Trophoblast cell (in vitro differentiated cells and primary cell): Measurements from ENCODE around the gene STS.

Source experiments
- DNase-seq, 2 donors: peaks; one replicate each; pipeline ENCODE4 v3.0.0-alpha.2; 2016
- H2AFZ ChIP-seq: 2 replicates; pipeline ENCODE4 v1.6.1; 2013; ENCODE audit warnings: low read length, moderate library complexity, mild to moderate bottlenecking; ENCODE audit not compliant: insufficient read depth, poor library complexity
- H2AK5ac ChIP-seq: 2 replicates; pipeline ENCODE4 v1.6.1; 2013; ENCODE audit warnings: mild to moderate bottlenecking, low read length
- H2BK120ac ChIP-seq: 2 replicates; pipeline ENCODE4 v1.6.1; 2013; ENCODE audit warnings: low read length, mild to moderate bottlenecking, moderate library complexity; ENCODE audit not compliant: insufficient read depth, poor library complexity
- H2BK12ac ChIP-seq: 2 replicates; pipeline ENCODE4 v1.6.1; 2013; ENCODE audit warnings: mild to moderate bottlenecking, low read length, moderate library complexity
- H2BK5ac ChIP-seq: 2 replicates; pipeline ENCODE4 v1.6.1; 2013; ENCODE audit warnings: low read length, low read depth, moderate library complexity, mild to moderate bottlenecking; ENCODE audit not compliant: poor library complexity
- H3K14ac ChIP-seq: 2 replicates; pipeline ENCODE4 v1.6.1; 2013; ENCODE audit warnings: mild to moderate bottlenecking, low read length
- H3K18ac ChIP-seq: 2 replicates; pipeline ENCODE4 v1.6.1; 2013; ENCODE audit warnings: mild to moderate bottlenecking, low read length
- H3K23ac ChIP-seq: 2 replicates; pipeline ENCODE4 v1.6.1; 2013; ENCODE audit warnings: low read length
- H3K27ac ChIP-seq: 2 replicates; pipeline ENCODE4 v1.5.1; 2013; ENCODE audit warnings: low read depth, mild to moderate bottlenecking, inconsistent platforms, low read length, moderate library complexity
- H3K27me3 ChIP-seq: 2 replicates; pipeline ENCODE4 v1.6.1; 2013; ENCODE audit warnings: inconsistent platforms, mild to moderate bottlenecking, low read length, moderate library complexity; ENCODE audit not compliant: insufficient read depth
- H3K36me3 ChIP-seq, 2 experiments: 1 replicate in 1 of 2; 2 replicates in 1 of 2; pipeline ENCODE4 v1.6.1; 2013; ENCODE audit warnings: low read length in 2 of 2, mild to moderate bottlenecking in 2 of 2, moderate library complexity in 1 of 2; ENCODE audit not compliant: insufficient read depth in 2 of 2, control insufficient read depth in 1 of 2
- H3K4ac ChIP-seq: 2 replicates; pipeline ENCODE4 v1.6.1; 2013; ENCODE audit warnings: low read depth, mild to moderate bottlenecking, low read length, moderate library complexity
- H3K4me1 ChIP-seq, 2 experiments: 1 replicate in 1 of 2; 2 replicates in 1 of 2; pipeline ENCODE4 v1.6.1; 2013; ENCODE audit warnings: low read length in 2 of 2, mild to moderate bottlenecking in 2 of 2, moderate library complexity in 1 of 2; ENCODE audit not compliant: insufficient read depth in 2 of 2, control insufficient read depth in 1 of 2
- H3K4me2 ChIP-seq: 2 replicates; pipeline ENCODE4 v1.6.1; 2013; ENCODE audit warnings: inconsistent platforms, mild to moderate bottlenecking, low read length, moderate library complexity
- H3K4me3 ChIP-seq: 2 replicates; pipeline ENCODE4 v1.5.1; 2013; ENCODE audit warnings: mild to moderate bottlenecking, low read depth, low read length, inconsistent platforms
- H3K79me1 ChIP-seq: one replicate; pipeline ENCODE4 v1.6.1; 2013; ENCODE audit warnings: low read length
- H3K79me2 ChIP-seq: 2 replicates; pipeline ENCODE4 v1.6.1; 2013; ENCODE audit warnings: low read length, mild to moderate bottlenecking; ENCODE audit not compliant: control insufficient read depth, insufficient read depth, poor library complexity
- H3K9ac ChIP-seq: 2 replicates; pipeline ENCODE4 v1.6.1; 2013; ENCODE audit warnings: mild to moderate bottlenecking, low read length
- H3K9me3 ChIP-seq: 2 replicates; pipeline ENCODE4 v1.6.1; 2013; ENCODE audit warnings: low read depth, mild to moderate bottlenecking, control low read depth, inconsistent platforms, low read length; ENCODE audit not compliant: insufficient read depth
- H4K12ac ChIP-seq: 2 replicates; pipeline ENCODE4 v1.6.1; 2013; ENCODE audit warnings: low read depth, mild to moderate bottlenecking, low read length, moderate library complexity
- H4K8ac ChIP-seq: 2 replicates; pipeline ENCODE4 v1.6.1; 2013; ENCODE audit warnings: low read depth, mild to moderate bottlenecking, low read length, moderate library complexity
- H4K91ac ChIP-seq: one replicate; pipeline ENCODE4 v1.6.1; 2013; ENCODE audit warnings: low read depth, mild to moderate bottlenecking, low read length, moderate library complexity
- WGBS: extraction: QIAGEN DNeasy Blood & Tissue Kit; methylation state at CpG from one replicate; pipeline ENCODE4 v1.1.7; 2013; ENCODE audit warnings: missing lambda C conversion rate; ENCODE audit not compliant: insufficient read length, insufficient coverage; ENCODE audit errors: extremely low coverage; 5-methylcytosine and 5-hydroxymethylcytosine counted together

The STS gene

GRCh38 chrX:7108030-7108429, 39.5 kb upstream of the STS start:
- H2AFZ ChIP-seq = no peak overlapping the region
- no peak for DNase-seq
- no CpG with 5 or more reads among the region's 5 CpGs for WGBS
- no peak overlapping the region for H4K12ac ChIP-seq
- H3K36me3 ChIP-seq = no peaks in the 10 kb centered on the region
- H3K4me2 ChIP-seq = no peak overlapping the region
- H3K14ac ChIP-seq = no peak overlapping the region
- H3K79me1 ChIP-seq = no peaks in the 10 kb centered on the region
- no peak overlapping the region for H2BK5ac ChIP-seq
- H3K4me3 ChIP-seq = no peak overlapping the region
- no peak overlapping the region for H3K27ac ChIP-seq
- peaks cover 3 to 7% of the 10 kb centered on the region in 2 experiments for H3K4me1 ChIP-seq
- no peak overlapping the region for H4K8ac ChIP-seq
- H3K79me2 ChIP-seq = no peaks in the 10 kb centered on the region
- no peak overlapping the region for H3K4ac ChIP-seq
- no peak overlapping the region for H3K9ac ChIP-seq
- H3K18ac ChIP-seq = no peak overlapping the region
- H3K27me3 ChIP-seq = no peaks in the 10 kb centered on the region
- no peaks in the 10 kb centered on the region for H3K9me3 ChIP-seq
- H2BK120ac ChIP-seq = no peak overlapping the region
- H3K23ac ChIP-seq = no peak overlapping the region
- no peak overlapping the region for H2BK12ac ChIP-seq
- no peak overlapping the region for H2AK5ac ChIP-seq
- no peak overlapping the region for H4K91ac ChIP-seq

- Histone ChIP-seq H4K12ac (no peak overlapping the region), H3K9me3 (no peaks in the 10 kb centered on the region), H2AFZ (no peak overlapping the region), H3K9ac (no peak overlapping the region), H3K27ac (no peak overlapping the region), H3K4me2 (no peak overlapping the region), H3K4me3 (no peak overlapping the region), H2AK5ac (no peak overlapping the region), H3K14ac (no peak overlapping the region), H3K23ac (no peak overlapping the region), H3K18ac (no peak overlapping the region), H3K27me3 (no peaks in the 10 kb centered on the region), H2BK120ac (no peak overlapping the region), H2BK12ac (no peak overlapping the region), H3K36me3 (no peaks in the 10 kb centered on the region), H4K91ac (no peak overlapping the region), H3K79me2 (no peaks in the 10 kb centered on the region), H4K8ac (no peak overlapping the region), H3K79me1 (no peaks in the 10 kb centered on the region), H3K4me1 (peaks cover 3 to 7% of the 10 kb centered on the region in 2 experiments), H3K4ac (no peak overlapping the region), H2BK5ac (no peak overlapping the region)
- no peak for DNase-seq
- WGBS = no CpG with 5 or more reads among the region's 11 CpGs
Observed at GRCh38 chrX:7109049-7109531, 38.4 kb upstream of the STS start.

- Histone ChIP-seq H2AK5ac (no peak overlapping the region), H4K8ac (no peak overlapping the region), H3K36me3 (no peaks in the 10 kb centered on the region), H3K4me1 (peaks cover 3 to 7% of the 10 kb centered on the region in 2 experiments), H2BK5ac (no peak overlapping the region), H3K4ac (no peak overlapping the region), H3K18ac (no peak overlapping the region), H2BK12ac (no peak overlapping the region), H4K12ac (no peak overlapping the region), H3K23ac (no peak overlapping the region), H3K4me2 (no peak overlapping the region), H3K27ac (no peak overlapping the region), H3K79me2 (no peaks in the 10 kb centered on the region), H3K14ac (no peak overlapping the region), H2AFZ (no peak overlapping the region), H4K91ac (no peak overlapping the region), H2BK120ac (no peak overlapping the region), H3K9ac (no peak overlapping the region), H3K27me3 (no peaks in the 10 kb centered on the region), H3K79me1 (no peaks in the 10 kb centered on the region), H3K9me3 (no peaks in the 10 kb centered on the region), H3K4me3 (no peak overlapping the region)
- DNase-seq = no peak
- WGBS = no CpG with 5 or more reads among the region's 12 CpGs
Observed at GRCh38 chrX:7109838-7110793, 37.4 kb upstream of the STS start.

- no peak for DNase-seq
- WGBS = no CpG with 5 or more reads among the region's 5 CpGs
Observed at GRCh38 chrX:7110821-7111276, 36.7 kb upstream of the STS start.

More at GRCh38 chrX:7110821-7111276, 36.7 kb upstream of the STS start:
- H3K4ac ChIP-seq = no peak overlapping the region
- no peak overlapping the region for H4K12ac ChIP-seq
- H3K23ac ChIP-seq = no peak overlapping the region
- H3K27me3 ChIP-seq = no peaks in the 10 kb centered on the region
- H3K79me1 ChIP-seq = no peaks in the 10 kb centered on the region
- H2AK5ac ChIP-seq = no peak overlapping the region
- no peak overlapping the region for H3K14ac ChIP-seq
- no peaks in the 10 kb centered on the region for H3K9me3 ChIP-seq
- no peak overlapping the region for H3K9ac ChIP-seq
- peaks cover 3 to 7% of the 10 kb centered on the region in 2 experiments for H3K4me1 ChIP-seq
- H4K91ac ChIP-seq = no peak overlapping the region
- no peak overlapping the region for H3K4me3 ChIP-seq
- H3K18ac ChIP-seq = no peak overlapping the region
- no peak overlapping the region for H2AFZ ChIP-seq
- H2BK120ac ChIP-seq = no peak overlapping the region
- H3K36me3 ChIP-seq = no peaks in the 10 kb centered on the region
- peak overlapping the region; percentile 31 for H2BK12ac ChIP-seq
- no peaks in the 10 kb centered on the region for H3K79me2 ChIP-seq
- H2BK5ac ChIP-seq = no peak overlapping the region
- H3K27ac ChIP-seq = no peak overlapping the region
- H4K8ac ChIP-seq = no peak overlapping the region
- no peak overlapping the region for H3K4me2 ChIP-seq
